WI38 (cell line): ENCODE measurements around the gene ST3GAL4.

Experiments
- H3K4me3 ChIP-seq: 2 replicates; pipeline ENCODE4 v1.5.1; 2011; ENCODE audit warnings: low read depth, mild to moderate bottlenecking, control low read depth, low read length
- TF ChIP-seq, protein P1 (sequence below): IDR thresholded peaks from 2 replicates; pipeline ENCODE4 v1.5.1; 2012; ENCODE audit warnings: low read depth, mild to moderate bottlenecking, control low read depth, low read length

Gene ST3GAL4

DNA sequence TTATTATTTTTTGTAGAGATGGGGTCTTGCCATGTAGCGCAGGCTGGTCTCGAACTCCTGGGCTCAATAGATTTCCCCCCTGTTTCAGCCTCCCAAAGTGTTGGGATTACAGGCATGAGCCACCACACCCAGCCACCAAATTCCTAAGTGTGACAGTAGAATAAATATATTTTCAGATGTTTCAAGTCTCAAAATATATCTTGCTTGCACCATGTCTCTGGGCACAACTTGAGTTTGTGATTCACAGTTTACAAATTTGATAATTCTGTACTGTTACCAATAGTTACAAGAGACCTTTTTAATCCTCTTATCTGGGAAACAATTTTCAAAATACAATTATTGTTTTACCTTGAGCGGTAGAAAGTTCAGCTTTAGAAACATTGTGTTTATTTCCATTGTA is 32.5 kb upstream of the ST3GAL4 start:
- no peak overlapping the region for H3K4me3 ChIP-seq
- TF ChIP-seq, protein P1, sequence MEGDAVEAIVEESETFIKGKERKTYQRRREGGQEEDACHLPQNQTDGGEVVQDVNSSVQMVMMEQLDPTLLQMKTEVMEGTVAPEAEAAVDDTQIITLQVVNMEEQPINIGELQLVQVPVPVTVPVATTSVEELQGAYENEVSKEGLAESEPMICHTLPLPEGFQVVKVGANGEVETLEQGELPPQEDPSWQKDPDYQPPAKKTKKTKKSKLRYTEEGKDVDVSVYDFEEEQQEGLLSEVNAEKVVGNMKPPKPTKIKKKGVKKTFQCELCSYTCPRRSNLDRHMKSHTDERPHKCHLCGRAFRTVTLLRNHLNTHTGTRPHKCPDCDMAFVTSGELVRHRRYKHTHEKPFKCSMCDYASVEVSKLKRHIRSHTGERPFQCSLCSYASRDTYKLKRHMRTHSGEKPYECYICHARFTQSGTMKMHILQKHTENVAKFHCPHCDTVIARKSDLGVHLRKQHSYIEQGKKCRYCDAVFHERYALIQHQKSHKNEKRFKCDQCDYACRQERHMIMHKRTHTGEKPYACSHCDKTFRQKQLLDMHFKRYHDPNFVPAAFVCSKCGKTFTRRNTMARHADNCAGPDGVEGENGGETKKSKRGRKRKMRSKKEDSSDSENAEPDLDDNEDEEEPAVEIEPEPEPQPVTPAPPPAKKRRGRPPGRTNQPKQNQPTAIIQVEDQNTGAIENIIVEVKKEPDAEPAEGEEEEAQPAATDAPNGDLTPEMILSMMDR = no peak

DNA sequence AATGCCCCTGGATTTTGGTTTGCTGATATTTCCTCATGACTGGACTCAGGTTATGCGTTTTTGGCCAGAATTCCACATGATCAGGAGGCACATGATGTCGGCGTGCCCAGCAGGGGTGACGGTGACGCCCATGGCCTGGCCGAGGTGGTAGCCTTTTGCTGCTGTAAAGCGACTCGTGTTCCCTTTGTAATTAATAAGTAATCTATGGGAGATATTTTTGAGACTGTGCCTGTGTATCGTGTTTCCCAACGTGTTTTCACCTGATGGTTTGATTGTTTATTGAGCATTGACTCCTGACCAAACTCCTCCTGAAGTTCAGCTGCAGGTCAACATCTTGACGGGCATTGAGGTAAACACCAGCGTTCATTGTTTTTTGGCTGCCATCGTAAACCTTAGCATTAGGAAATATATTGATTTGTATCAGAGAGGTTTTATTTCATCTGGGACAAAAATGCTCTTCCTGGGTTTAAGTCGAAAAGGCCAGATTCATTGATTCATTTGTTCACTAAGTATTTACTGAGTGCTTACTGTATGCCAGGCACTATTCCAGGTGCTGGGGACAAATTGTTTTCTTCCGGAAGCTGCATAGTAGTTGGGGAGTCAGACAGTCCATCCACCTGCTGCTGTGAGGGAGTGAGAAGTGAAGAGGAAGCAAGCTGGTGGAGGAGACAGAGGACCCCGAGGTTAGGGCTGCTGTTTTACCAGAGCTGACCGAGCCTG is 28.0 kb upstream of the ST3GAL4 start:
- no peak overlapping the region for H3K4me3 ChIP-seq
- TF ChIP-seq, protein P1 = no peak

DNA sequence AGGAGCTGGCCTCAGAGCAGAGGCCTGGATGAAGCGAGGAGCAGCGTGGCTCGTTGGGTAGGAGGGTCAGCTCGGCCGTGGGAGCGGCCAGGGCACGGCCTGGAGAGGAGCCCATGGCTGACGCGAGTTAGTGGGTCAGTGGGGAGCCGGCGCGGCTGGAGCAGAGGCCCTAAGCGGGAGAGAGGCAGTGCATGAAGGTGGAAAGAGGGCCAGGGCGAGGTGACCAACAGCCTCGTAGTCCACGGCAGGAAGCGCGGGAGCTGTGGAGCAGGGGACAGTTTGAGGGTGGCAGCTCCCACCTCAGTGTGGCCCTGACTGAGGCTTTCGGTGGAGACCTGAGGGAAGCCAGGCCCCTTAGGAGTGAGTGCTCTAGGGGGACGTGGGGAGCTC is 27.5 kb upstream of the ST3GAL4 start:
- H3K4me3 ChIP-seq = no peak overlapping the region
- TF ChIP-seq, protein P1 = no peak

DNA sequence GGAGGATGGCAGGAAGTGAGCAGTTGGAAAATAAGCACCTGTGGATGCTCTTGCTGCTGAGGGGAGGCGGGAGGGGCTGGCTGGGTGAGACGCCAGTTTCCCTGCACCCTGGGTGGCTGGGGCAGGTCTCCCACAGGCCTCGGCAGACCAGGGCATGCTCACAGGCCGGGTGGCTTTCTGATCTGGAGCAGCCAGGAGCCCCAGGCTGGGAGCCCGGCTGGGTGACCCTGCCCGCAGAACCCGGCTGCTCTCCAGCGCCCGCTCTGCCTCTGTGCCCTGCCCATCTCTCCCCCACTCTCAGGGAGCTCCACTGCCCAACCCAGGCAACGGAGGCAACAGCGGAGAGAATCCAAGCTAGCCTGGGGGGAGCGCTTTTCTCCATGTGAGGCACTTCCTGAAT is 27.0 kb upstream of the ST3GAL4 start:
- TF ChIP-seq, protein P1 = no peak
- no peak overlapping the region for H3K4me3 ChIP-seq

DNA sequence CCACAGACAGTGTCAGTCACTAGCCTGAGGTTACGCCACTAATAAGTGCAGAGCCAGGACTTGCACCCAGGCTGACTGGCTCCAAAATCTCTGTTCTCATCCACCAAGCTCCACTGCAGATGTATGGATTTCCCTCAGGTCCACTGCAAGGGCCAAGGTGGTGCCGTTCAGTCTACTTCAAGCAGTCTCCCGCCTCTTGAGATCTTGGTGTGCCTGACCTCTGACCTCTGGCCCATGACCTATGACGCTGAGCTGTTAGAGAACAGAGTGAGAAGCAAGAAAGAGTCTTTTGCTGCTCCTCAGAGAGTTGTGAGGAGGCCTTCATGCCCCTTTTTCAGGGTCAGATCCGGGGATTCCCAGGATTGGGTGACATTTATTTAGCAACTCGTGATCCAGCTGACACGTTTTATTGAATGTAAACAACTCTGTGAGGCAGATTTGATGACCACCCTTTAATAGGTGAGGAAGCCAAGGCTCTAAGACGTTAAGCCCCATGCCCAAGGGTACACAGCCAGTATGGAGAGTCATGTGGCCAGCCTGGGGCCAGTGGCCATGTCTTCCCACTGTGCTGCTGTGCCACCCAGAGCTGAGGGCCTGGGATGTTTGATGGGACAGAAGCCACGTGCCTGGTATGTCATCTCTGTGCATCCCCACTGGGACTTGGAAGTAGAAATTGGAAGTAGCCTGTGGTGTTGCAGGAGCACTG is 26.4 kb upstream of the ST3GAL4 start:
- TF ChIP-seq, protein P1 = no peak

DNA sequence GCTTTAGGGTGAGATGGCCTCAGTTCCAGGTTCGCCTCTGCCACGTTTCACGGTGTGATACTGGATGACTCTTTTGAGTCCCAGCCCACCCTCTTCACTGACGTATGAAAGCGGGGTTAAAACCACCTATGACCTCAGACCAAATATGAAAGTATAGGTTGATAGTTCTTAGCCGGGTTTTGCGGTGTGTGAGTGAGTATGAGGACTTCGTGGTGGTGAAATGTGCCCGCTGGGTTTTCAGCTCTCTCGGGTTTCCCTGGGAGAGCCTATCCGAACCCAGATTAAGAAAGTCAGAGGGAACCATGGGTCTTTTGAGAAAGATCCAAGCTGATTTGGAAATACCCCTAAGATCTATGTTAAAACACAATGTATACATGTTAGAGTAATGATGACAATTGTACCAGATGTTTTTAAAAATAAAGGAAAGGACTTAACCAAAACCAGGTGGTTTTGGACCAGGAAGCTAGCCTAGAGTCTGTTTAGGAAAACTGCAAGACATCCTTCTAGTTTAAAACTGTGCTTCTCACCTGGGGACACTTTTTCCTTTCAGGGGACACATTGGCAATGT is 25.8 kb upstream of the ST3GAL4 start:
- no peak overlapping the region for H3K4me3 ChIP-seq
- TF ChIP-seq, protein P1 = no peak

More for the DNA sequence above, 26.4 kb upstream of the ST3GAL4 start:
- H3K4me3 ChIP-seq = no peak overlapping the region

DNA sequence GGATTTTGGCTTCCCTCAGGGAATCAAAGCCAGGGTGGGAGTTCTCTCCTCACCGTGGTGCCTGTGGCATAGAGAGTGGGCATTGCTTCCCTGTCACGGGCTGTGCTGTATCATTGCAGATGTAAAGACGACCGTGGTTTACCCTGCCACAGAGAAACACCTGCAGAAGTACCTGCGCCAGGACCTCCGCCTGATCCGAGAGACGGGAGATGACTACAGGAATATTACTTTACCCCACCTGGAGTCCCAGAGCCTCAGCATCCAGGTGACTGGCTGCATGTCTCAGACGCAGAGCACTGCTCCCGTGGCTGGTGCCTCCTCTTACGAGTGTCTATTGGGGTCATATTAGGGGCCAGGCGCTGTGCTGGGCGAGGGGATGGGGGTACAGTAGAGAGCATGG is 24.2 kb upstream of the ST3GAL4 start:
- TF ChIP-seq, protein P1 = no peak
- no peak overlapping the region for H3K4me3 ChIP-seq
